NB4 (cell line): Measurements from ENCODE around the gene GLI3.

Experiments used
- DNase-seq: peaks from one replicate; pipeline ENCODE4 v3.0.0; 2010; ENCODE audit warnings: low read depth
- H3K4me3 ChIP-seq: one replicate; pipeline ENCODE4 v1.5.1; 2011; ENCODE audit warnings: mild to moderate bottlenecking, low read depth, low read length, moderate library complexity
- MYC ChIP-seq: IDR thresholded peaks from 2 replicates; pipeline ENCODE4 v1.6.1; 2011; ENCODE audit warnings: low read depth, low read length
- POLR2A ChIP-seq: IDR thresholded peaks from 2 replicates; pipeline ENCODE4 v1.6.1; 2011; ENCODE audit warnings: mild to moderate bottlenecking; ENCODE audit not compliant: insufficient read length; ENCODE audit errors: extremely low read depth
- TF ChIP-seq, protein P1 (sequence below): IDR thresholded peaks from 2 replicates; pipeline ENCODE4 v1.6.1; 2011; ENCODE audit warnings: low read depth, low read length
- TF ChIP-seq, protein P2 (sequence below): IDR thresholded peaks from one replicate; pipeline ENCODE4 v1.5.1; 2012; ENCODE audit warnings: low read depth, low read length

The GLI3 gene

DNA sequence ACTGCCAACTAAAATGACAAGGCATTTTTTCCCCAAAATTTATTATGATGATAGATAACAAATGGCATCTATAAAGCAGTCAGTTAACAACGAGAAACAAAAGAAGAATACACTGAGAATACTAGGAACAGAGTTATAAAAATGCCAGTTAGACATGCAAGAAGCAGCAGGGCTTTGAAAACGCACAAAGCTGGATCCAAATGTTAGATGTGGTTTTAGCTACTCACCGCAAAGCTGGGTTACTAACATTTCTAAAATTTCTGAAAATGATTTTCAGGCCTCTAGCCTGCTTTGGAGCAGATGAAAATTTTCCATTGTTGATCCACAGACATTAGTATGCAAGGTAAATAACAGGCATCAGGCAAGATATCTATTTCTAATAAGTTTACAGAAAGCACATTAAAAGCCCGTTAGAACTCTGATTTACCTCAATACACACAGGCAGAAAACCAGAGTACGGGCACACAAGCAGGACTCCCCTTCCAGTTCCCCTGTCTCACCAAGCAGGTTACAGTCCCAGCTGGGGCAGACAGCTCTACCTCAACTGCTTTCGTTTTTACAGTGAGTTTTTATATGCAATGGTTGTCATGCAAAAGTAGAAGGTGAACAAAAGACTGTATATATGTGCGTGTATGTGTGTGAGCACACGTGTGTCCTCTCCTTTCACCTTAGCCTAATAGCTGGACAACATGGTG lies 37.9 kb downstream of the GLI3 start:
- H3K4me3 ChIP-seq = no peak overlapping the region
- no peak for DNase-seq
- TF ChIP-seq, protein P1, sequence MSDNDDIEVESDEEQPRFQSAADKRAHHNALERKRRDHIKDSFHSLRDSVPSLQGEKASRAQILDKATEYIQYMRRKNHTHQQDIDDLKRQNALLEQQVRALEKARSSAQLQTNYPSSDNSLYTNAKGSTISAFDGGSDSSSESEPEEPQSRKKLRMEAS = no peak
- TF ChIP-seq, protein P2, sequence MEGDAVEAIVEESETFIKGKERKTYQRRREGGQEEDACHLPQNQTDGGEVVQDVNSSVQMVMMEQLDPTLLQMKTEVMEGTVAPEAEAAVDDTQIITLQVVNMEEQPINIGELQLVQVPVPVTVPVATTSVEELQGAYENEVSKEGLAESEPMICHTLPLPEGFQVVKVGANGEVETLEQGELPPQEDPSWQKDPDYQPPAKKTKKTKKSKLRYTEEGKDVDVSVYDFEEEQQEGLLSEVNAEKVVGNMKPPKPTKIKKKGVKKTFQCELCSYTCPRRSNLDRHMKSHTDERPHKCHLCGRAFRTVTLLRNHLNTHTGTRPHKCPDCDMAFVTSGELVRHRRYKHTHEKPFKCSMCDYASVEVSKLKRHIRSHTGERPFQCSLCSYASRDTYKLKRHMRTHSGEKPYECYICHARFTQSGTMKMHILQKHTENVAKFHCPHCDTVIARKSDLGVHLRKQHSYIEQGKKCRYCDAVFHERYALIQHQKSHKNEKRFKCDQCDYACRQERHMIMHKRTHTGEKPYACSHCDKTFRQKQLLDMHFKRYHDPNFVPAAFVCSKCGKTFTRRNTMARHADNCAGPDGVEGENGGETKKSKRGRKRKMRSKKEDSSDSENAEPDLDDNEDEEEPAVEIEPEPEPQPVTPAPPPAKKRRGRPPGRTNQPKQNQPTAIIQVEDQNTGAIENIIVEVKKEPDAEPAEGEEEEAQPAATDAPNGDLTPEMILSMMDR = no peak
- TF ChIP-seq POLR2A (no peak), MYC (no peak)

DNA sequence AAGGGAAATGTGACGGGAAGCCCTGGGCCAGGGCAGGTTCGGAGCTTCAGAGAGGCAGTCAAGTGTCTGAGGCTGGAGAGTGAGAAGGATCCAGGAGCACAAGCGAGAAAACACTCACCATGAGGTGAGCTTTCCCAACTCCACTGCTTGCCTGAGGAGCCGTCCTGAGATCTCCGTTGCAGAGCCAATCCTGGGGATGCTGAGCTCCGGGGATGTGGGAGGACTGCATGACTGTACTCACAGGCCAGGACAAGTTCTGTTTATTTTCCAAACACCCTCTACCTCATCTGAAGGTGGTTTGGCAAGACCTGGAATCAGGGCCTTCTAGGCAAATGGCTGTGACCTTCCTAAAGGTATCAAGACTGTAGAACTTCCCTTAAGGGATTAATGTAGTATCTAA lies 38.7 kb downstream of the GLI3 start:
- DNase-seq = no peak
- no peak overlapping the region for H3K4me3 ChIP-seq

DNA sequence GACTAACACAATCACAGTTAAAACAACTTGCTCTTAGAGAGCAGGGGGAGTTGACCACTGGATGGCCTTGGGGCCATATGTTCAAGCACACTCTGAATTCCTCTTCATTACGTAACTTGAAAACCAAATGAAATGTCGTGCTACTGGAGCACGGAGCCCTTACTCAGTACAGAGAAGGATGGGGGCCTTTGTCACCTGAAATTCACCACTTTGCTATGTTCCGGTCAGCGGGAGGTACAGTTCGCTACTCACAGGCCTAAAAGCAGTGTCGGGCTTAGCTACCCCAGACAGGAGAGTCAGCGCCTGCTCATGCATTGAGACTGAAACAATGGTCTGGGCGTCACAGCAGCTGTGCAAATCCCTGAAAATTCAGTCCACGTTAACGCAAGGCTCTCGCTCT lies 39.6 kb downstream of the GLI3 start:
- TF ChIP-seq, protein P2 = no peak
- TF ChIP-seq MYC (no peak), POLR2A (no peak)
- TF ChIP-seq, protein P1 = no peak
- DNase-seq = no peak

More for the DNA sequence above, 38.7 kb downstream of the GLI3 start:
- no peak for TF ChIP-seq POLR2A
- TF ChIP-seq, protein P1 = no peak
- TF ChIP-seq, protein P2 = no peak
- TF ChIP-seq MYC = no peak

DNA sequence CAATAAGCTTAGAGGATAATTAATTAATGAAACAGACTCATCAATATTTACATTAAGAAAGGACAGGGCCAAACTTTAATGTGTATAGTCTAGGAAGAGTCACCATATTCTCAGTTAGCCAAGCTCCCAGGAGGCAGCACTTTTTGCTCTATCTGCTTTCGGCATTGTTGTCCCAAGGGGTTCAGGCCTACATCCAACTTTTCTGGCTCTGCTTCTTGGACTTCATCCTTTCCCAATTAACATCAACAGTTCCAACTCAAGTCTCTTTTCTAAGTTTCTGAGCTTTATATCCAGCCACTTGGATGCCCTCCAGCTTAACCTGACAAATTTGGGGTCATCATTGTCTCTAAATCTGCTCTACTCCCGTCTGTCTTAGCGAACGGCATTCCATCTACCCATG lies 42.8 kb downstream of the GLI3 start:
- DNase-seq = no peak
- TF ChIP-seq, protein P2 = no peak
- no peak overlapping the region for H3K4me3 ChIP-seq

More for the DNA sequence above, 39.6 kb downstream of the GLI3 start:
- no peak overlapping the region for H3K4me3 ChIP-seq

DNA sequence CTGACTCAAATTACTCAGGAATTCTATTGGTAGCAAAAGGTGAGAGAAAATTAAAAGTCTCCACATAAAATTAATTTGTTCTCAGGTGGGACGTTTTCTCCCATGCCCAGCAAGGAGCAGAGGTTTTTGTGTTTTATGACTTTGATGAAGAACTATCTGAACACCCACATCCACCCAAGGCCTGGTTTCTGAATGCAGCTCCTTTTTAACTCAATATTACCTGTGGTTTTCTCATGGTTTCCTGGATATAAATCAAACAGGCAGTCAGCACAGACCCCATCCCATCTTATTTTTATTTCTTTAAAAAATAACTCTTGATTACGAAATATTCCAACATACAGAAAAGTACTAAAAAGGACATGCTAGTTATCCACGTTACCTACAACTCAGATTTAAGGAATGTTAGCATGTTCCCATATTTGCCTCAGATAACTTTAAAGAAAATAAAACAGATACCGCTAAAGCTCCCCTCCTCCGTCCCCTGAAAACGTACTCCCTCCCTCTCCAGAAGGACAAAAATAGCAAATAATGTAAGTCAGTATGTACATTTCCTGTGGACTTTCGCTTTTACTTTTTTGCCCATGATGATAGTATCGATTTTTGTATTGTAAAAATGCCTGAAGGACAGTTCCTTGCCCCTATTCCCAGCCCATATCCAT lies 43.4 kb downstream of the GLI3 start:
- no peak overlapping the region for H3K4me3 ChIP-seq
- TF ChIP-seq MYC (no peak), POLR2A (no peak)
- TF ChIP-seq, protein P2 = no peak
- TF ChIP-seq, protein P1 = no peak
- no peak for DNase-seq
